ENCODE measurements around the gene ZNF724.

The ZNF724 gene

DNA sequence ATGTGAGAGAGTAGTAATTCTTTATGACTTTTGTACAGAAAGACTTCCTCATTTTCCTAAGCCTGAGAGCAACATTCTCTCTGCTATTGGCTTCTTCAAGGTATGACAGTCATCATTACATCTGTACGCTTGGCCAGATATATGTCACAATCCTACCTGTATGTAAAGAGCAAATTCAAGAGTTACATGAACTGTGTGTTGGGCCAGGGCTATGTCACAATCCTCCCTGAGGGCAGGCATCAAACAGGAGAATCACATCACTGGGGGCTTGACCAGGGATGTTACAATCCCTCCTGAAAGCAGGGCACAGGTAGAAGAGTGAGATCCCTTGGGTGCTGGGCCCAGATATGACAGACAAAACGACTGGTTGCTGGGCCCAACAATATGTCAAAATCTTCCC lies 9.8 kb upstream of the ZNF724 start:
- ATAC-seq, result no peak

DNA sequence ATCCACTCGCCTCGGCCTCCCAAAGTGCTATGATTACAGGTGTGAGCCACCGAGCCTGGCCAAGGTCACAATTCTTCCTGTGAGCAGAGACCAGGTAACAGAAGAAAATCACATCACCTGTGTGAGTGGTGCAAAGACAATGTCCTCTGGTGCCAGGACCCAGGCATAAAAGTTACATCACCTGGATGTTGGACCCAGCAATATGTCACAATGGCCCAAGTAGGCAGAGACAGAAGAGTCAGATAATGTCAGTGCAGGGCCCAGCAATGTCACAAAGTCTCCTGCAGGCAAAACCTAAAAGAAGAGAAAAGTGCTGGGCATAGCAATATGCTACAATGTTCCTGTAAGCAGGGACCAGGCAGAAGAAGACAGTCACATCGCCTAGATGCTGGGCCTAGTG lies 5.5 kb upstream of the ZNF724 start:
- no peak for ATAC-seq

More for the DNA sequence above, 9.8 kb upstream of the ZNF724 start:
- no peak for TF ChIP-seq ARNTL (CRISPR knock-in tag; IDR thresholded peaks at IDR 0.05; ENCODE audit: borderline replicate concordance, low read depth)

DNA sequence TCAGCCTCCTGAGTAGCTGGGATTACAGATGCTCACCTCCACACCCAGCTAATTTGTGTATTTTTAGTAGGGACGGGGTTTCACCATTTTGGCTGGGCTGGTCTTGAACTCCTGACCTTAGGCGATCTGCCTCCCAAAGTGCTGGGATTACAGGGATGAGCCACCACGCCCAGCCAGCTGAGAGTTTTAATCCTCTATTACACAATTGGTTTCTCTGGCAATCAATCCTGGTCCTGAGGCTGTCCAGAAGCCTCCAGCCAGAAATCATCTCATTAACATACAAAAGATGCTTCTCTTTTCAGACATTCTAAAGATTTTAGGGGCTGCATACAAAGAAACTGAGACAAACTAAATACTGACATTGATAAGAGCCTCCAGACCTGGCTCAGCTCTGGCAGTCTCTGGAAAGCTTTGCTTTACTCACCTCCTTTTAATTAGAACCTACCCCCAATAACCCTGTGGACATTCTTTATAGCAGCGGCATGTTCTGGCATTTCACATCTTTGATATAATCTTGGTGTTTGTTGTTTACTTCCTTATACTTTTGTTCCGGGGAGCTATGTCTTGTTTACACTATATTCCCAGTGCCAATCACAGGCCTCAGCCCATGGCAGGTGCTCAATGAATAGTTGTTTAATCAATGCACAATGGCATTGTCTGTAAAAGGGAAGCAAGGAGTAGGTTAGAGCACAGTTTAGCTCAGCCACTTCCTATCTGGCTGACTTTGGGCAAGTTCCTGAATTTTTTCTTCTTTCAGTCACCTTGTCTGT lies 4.1 kb upstream of the ZNF724 start:
- ATAC-seq, result no peak
- no peak for TF ChIP-seq TCF4 (CRISPR knock-in tag; IDR thresholded peaks at IDR 0.05; ENCODE audit: borderline replicate concordance)
- no peak for TF ChIP-seq ISL1 (CRISPR knock-in tag; IDR thresholded peaks at IDR 0.05)
- no peak for TF ChIP-seq ZNF70 (CRISPR knock-in tag; IDR thresholded peaks at IDR 0.05)
- TF ChIP-seq, protein P1, sequence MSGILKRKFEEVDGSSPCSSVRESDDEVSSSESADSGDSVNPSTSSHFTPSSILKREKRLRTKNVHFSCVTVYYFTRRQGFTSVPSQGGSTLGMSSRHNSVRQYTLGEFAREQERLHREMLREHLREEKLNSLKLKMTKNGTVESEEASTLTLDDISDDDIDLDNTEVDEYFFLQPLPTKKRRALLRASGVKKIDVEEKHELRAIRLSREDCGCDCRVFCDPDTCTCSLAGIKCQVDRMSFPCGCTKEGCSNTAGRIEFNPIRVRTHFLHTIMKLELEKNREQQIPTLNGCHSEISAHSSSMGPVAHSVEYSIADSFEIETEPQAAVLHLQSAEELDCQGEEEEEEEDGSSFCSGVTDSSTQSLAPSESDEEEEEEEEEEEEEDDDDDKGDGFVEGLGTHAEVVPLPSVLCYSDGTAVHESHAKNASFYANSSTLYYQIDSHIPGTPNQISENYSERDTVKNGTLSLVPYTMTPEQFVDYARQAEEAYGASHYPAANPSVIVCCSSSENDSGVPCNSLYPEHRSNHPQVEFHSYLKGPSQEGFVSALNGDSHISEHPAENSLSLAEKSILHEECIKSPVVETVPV (CRISPR knock-in tag; IDR thresholded peaks at IDR 0.05), result no peak
- no peak for TF ChIP-seq ZNF565 (CRISPR knock-in tag; conservative IDR thresholded peaks at IDR 0.05; ENCODE audit: low read depth)
- TF ChIP-seq, protein P2, sequence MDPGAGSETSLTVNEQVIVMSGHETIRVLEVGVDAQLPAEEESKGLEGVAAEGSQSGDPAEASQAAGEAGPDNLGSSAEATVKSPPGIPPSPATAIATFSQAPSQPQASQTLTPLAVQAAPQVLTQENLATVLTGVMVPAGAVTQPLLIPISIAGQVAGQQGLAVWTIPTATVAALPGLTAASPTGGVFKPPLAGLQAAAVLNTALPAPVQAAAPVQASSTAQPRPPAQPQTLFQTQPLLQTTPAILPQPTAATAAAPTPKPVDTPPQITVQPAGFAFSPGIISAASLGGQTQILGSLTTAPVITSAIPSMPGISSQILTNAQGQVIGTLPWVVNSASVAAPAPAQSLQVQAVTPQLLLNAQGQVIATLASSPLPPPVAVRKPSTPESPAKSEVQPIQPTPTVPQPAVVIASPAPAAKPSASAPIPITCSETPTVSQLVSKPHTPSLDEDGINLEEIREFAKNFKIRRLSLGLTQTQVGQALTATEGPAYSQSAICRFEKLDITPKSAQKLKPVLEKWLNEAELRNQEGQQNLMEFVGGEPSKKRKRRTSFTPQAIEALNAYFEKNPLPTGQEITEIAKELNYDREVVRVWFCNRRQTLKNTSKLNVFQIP (CRISPR knock-in tag; IDR thresholded peaks at IDR 0.05; ENCODE audit: borderline replicate concordance, low read depth), result no peak
- TF ChIP-seq ESRRG (CRISPR knock-in tag; IDR thresholded peaks at IDR 0.05), result no peak
- TF ChIP-seq GLIS3 (CRISPR knock-in tag; IDR thresholded peaks at IDR 0.05), result no peak
- no peak for TF ChIP-seq TOX (CRISPR knock-in tag; IDR thresholded peaks at IDR 0.05; ENCODE audit: borderline replicate concordance)

More for the DNA sequence above, 5.5 kb upstream of the ZNF724 start:
- TF ChIP-seq ARNTL (CRISPR knock-in tag; IDR thresholded peaks at IDR 0.05; ENCODE audit: borderline replicate concordance, low read depth) (no peak), ZNF70 (CRISPR knock-in tag; IDR thresholded peaks at IDR 0.05) (no peak), ESRRG (CRISPR knock-in tag; IDR thresholded peaks at IDR 0.05) (no peak), ZC3H10 (CRISPR knock-in tag; IDR thresholded peaks at IDR 0.05) (no peak), ISL1 (CRISPR knock-in tag; IDR thresholded peaks at IDR 0.05) (no peak), PPARA (CRISPR knock-in tag; IDR thresholded peaks at IDR 0.05; ENCODE audit: borderline replicate concordance) (no peak), ZNF565 (CRISPR knock-in tag; conservative IDR thresholded peaks at IDR 0.05; ENCODE audit: low read depth) (no peak), SNAI2 (CRISPR knock-in tag; IDR thresholded peaks at IDR 0.05) (no peak), OSR1 (CRISPR knock-in tag; IDR thresholded peaks at IDR 0.05) (no peak), RARB (CRISPR knock-in tag; IDR thresholded peaks at IDR 0.05) (no peak), TOX (CRISPR knock-in tag; IDR thresholded peaks at IDR 0.05; ENCODE audit: borderline replicate concordance) (no peak), CSDC2 (CRISPR knock-in tag; IDR thresholded peaks at IDR 0.05) (no peak), TCF4 (CRISPR knock-in tag; IDR thresholded peaks at IDR 0.05; ENCODE audit: borderline replicate concordance) (no peak), GLIS3 (CRISPR knock-in tag; IDR thresholded peaks at IDR 0.05) (no peak)
- TF ChIP-seq, protein P3, sequence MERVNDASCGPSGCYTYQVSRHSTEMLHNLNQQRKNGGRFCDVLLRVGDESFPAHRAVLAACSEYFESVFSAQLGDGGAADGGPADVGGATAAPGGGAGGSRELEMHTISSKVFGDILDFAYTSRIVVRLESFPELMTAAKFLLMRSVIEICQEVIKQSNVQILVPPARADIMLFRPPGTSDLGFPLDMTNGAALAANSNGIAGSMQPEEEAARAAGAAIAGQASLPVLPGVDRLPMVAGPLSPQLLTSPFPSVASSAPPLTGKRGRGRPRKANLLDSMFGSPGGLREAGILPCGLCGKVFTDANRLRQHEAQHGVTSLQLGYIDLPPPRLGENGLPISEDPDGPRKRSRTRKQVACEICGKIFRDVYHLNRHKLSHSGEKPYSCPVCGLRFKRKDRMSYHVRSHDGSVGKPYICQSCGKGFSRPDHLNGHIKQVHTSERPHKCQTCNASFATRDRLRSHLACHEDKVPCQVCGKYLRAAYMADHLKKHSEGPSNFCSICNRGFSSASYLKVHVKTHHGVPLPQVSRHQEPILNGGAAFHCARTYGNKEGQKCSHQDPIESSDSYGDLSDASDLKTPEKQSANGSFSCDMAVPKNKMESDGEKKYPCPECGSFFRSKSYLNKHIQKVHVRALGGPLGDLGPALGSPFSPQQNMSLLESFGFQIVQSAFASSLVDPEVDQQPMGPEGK (CRISPR knock-in tag; IDR thresholded peaks at IDR 0.05; ENCODE audit: borderline replicate concordance), result no peak
- TF ChIP-seq, protein P2 (CRISPR knock-in tag; IDR thresholded peaks at IDR 0.05; ENCODE audit: borderline replicate concordance, low read depth), result no peak
- TF ChIP-seq, protein P4, sequence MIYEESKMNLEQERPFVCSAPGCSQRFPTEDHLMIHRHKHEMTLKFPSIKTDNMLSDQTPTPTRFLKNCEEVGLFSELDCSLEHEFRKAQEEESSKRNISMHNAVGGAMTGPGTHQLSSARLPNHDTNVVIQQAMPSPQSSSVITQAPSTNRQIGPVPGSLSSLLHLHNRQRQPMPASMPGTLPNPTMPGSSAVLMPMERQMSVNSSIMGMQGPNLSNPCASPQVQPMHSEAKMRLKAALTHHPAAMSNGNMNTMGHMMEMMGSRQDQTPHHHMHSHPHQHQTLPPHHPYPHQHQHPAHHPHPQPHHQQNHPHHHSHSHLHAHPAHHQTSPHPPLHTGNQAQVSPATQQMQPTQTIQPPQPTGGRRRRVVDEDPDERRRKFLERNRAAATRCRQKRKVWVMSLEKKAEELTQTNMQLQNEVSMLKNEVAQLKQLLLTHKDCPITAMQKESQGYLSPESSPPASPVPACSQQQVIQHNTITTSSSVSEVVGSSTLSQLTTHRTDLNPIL (CRISPR knock-in tag; IDR thresholded peaks at IDR 0.05; ENCODE audit: low read depth), result no peak
- TF ChIP-seq, protein P1 (CRISPR knock-in tag; IDR thresholded peaks at IDR 0.05), result no peak
- TF ChIP-seq, protein P5, sequence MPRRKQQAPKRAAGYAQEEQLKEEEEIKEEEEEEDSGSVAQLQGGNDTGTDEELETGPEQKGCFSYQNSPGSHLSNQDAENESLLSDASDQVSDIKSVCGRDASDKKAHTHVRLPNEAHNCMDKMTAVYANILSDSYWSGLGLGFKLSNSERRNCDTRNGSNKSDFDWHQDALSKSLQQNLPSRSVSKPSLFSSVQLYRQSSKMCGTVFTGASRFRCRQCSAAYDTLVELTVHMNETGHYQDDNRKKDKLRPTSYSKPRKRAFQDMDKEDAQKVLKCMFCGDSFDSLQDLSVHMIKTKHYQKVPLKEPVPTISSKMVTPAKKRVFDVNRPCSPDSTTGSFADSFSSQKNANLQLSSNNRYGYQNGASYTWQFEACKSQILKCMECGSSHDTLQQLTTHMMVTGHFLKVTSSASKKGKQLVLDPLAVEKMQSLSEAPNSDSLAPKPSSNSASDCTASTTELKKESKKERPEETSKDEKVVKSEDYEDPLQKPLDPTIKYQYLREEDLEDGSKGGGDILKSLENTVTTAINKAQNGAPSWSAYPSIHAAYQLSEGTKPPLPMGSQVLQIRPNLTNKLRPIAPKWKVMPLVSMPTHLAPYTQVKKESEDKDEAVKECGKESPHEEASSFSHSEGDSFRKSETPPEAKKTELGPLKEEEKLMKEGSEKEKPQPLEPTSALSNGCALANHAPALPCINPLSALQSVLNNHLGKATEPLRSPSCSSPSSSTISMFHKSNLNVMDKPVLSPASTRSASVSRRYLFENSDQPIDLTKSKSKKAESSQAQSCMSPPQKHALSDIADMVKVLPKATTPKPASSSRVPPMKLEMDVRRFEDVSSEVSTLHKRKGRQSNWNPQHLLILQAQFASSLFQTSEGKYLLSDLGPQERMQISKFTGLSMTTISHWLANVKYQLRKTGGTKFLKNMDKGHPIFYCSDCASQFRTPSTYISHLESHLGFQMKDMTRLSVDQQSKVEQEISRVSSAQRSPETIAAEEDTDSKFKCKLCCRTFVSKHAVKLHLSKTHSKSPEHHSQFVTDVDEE (CRISPR knock-in tag; IDR thresholded peaks at IDR 0.05), result no peak
